Body of pancreas (tissue), 4 donors: Measurements from ENCODE around the gene GSK3B. TPM values are rescaled to one million over a fixed set of nuclear protein-coding genes. Genes with fewer than 3 reads are reported as not detected.

Experiments used
- ATAC-seq: fragments of 150-250 bp; one replicate; pipeline ENCODE4 v1.9.1; 2016
- DNase-seq, 4 donors: peaks; one replicate each; pipeline ENCODE4 v3.0.0-alpha.2; 2019
- H3K27ac ChIP-seq, 4 donors: fragments of 200-600 bp; sonication (generic); 1 replicate in 3 of 4; 2 replicates in 1 of 4; pipeline versions ENCODE4 v1.5.1 to v1.6.1; 2016 to 2019; ENCODE audit warnings: mild to moderate bottlenecking in 1 of 4, mixed read lengths in 1 of 4, moderate library complexity in 1 of 4
- H3K27me3 ChIP-seq, 2 donors: fragments of 200-600 bp; sonication (generic); one replicate each; pipeline ENCODE4 v1.6.0; 2016; ENCODE audit warnings: mild to moderate bottlenecking in 1 of 2
- H3K36me3 ChIP-seq, 2 donors: fragments of 200-600 bp; sonication (generic); replicated peaks in 1 of 2; 2 replicates each; pipeline ENCODE4 v1.5.1; 2016; ENCODE audit warnings: low read depth in 2 of 2; ENCODE audit not compliant: insufficient read depth in 1 of 2
- H3K4me1 ChIP-seq: fragments of 200-600 bp; sonication (generic); one replicate; pipeline ENCODE4 v1.6.0; 2016
- H3K4me3 ChIP-seq, 2 donors: fragments of 200-600 bp; sonication (generic); 1 replicate in 1 of 2; 2 replicates in 1 of 2; pipeline ENCODE4 v1.5.1; 2016 to 2019
- H3K9me3 ChIP-seq, 3 donors: fragments of 200-600 bp; sonication (generic); 1 replicate in 2 of 3; 2 replicates in 1 of 3; pipeline ENCODE4 v1.5.1; 2016
- CTCF ChIP-seq, 7 experiments: fragments of 450-650 bp in 4 of 7; fragments of 200-600 bp in 3 of 7; sonication (generic) in 3 of 7; IDR thresholded peaks; one replicate each; pipeline ENCODE4 v1.5.1; 2016 to 2019; ENCODE audit warnings: antibody characterized with exemption in 7 of 7
- POLR2A ChIP-seq, 3 donors: fragments of 450-650 bp; IDR thresholded peaks; one replicate each; pipeline ENCODE4 v1.6.1; 2016; ENCODE audit warnings: antibody characterized with exemption in 3 of 3, mild to moderate bottlenecking in 2 of 3
- WGBS, 2 donors: methylation state at CpG; one replicate each; pipeline ENCODE4 v1.1.5; 2017; 5-methylcytosine and 5-hydroxymethylcytosine counted together
- intact Hi-C: fragments of 100-400 bp; cut with DNase I; formaldehyde crosslinking; loops from one replicate; pipeline ENCODE4 v1.15.1; 2023
- total RNA-seq, 2 donors: library from RNA; depleted of rRNA; stranded (reverse); fragments of >200 nt; gene quantifications; one replicate each; pipeline ENCODE4 v1.1.0, GENCODE V29; 2016

Gene GSK3B
- total RNA-seq, 2 donors from 2014 or later = 15.0 to 18.8 TPM

DNA sequence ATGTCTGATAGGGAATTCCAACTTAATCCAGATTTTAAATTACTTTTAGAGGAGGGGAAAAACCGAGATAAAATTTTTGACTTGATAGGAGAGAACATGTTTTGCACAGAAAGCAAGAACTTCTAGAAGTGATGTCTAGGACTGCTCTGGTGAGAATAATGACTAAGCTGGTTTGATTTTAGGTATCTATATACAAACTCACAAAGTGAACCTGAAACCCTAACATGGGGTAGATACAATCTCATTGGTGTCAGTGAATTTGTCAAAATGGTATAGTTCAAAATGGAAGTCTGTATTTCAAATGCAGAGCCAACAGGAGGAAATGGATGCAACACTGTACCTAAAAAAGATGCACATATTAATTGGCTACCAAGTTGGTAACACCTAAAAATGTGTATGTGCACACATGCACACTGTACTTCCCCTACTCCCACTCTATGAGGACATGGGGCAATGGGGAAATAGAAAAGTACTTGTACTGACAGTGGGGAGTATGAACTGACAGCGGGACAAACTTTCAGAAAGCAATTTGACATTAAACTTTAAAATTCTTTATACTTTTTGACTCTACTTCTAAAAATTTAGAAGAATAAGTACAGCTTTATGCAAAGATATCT lies 259.4 kb downstream of the GSK3B start:
- 88 to 89% methylated on average over 2 of the region's 2 CpGs for WGBS, 2 donors
- H3K9me3 ChIP-seq = no peaks in the 10 kb centered on the region
- no peak overlapping the region for H3K27ac ChIP-seq
- H3K4me3 ChIP-seq = no peak overlapping the region
- no peak for TF ChIP-seq CTCF (IDR thresholded peaks at IDR 0.05)
- no peak for TF ChIP-seq POLR2A (IDR thresholded peaks at IDR 0.05)
- no peaks in the 10 kb centered on the region for H3K27me3 ChIP-seq
- intact Hi-C loops = no loop called here
- no peaks in the 10 kb centered on the region for H3K4me1 ChIP-seq
- ATAC-seq (no peak), DNase-seq (no peak)
- no peaks in the 10 kb centered on the region for H3K36me3 ChIP-seq

- Histone ChIP-seq H3K4me3 (no peak overlapping the region), H3K27ac (no peak overlapping the region), H3K4me1 (no peaks in the 10 kb centered on the region), H3K36me3 (no peaks in the 10 kb centered on the region), H3K27me3 (no peaks in the 10 kb centered on the region), H3K9me3 (no peaks in the 10 kb centered on the region)
- 90 to 93% methylated on average over 1 of the region's 1 CpG for WGBS, 2 donors
- DNase-seq = no peak
- intact Hi-C loops = no loop called here
- TF ChIP-seq CTCF (IDR thresholded peaks at IDR 0.05) (no peak), POLR2A (IDR thresholded peaks at IDR 0.05) (no peak)
- no peak for ATAC-seq
Observed at GRCh38 chr3:119831941-119832371, 262.3 kb downstream of the GSK3B start.

GRCh38 chr3:119831022-119831421 lies 263.2 kb downstream of the GSK3B start:
- H3K36me3 ChIP-seq = no peaks in the 10 kb centered on the region
- 94 to 96% methylated on average over 3 of the region's 3 CpGs for whole genome bisulfite sequencing, 2 donors

GRCh38 chr3:119829420-119829819 lies 264.8 kb downstream of the GSK3B start:
- H3K4me1 ChIP-seq = no peaks in the 10 kb centered on the region
- DNase-seq = no peak

More at GRCh38 chr3:119831022-119831421, 263.2 kb downstream of the GSK3B start:
- intact Hi-C loops = no loop called here
- Histone ChIP-seq H3K27me3 (no peaks in the 10 kb centered on the region), H3K9me3 (no peaks in the 10 kb centered on the region), H3K27ac (no peak overlapping the region), H3K4me1 (no peaks in the 10 kb centered on the region), H3K4me3 (no peak overlapping the region)
- DNase-seq = no peak
- TF ChIP-seq CTCF (IDR thresholded peaks at IDR 0.05) (no peak), POLR2A (IDR thresholded peaks at IDR 0.05) (no peak)
- ATAC-seq = no peak

More at GRCh38 chr3:119829420-119829819, 264.8 kb downstream of the GSK3B start:
- no peaks in the 10 kb centered on the region for H3K9me3 ChIP-seq
- no peak overlapping the region for H3K27ac ChIP-seq
- H3K27me3 ChIP-seq = no peaks in the 10 kb centered on the region
- H3K36me3 ChIP-seq = no peaks in the 10 kb centered on the region
- intact Hi-C loops = no loop called here
- ATAC-seq = no peak
- 85 to 95% methylated on average over 2 of the region's 2 CpGs for WGBS, 2 donors
- TF ChIP-seq CTCF (IDR thresholded peaks at IDR 0.05) (no peak), POLR2A (IDR thresholded peaks at IDR 0.05) (no peak)
- H3K4me3 ChIP-seq = no peak overlapping the region
